Activated CD8-positive, alpha-beta memory T cell treated with anti-CD3 and anti-CD28 coated beads for 24 hours (primary cell): ENCODE measurements around the gene RETREG2.

ENCODE experiments used
- DNase-seq: peaks from one replicate; pipeline ENCODE4 v3.0.0-alpha.2; 2020

Gene RETREG2

GRCh38 chr2:219171231-219171651 is 6.8 kb upstream of the RETREG2 start:
- DNase-seq: no peak

GRCh38 chr2:219172231-219173154 is 5.6 kb upstream of the RETREG2 start:
- DNase-seq: no peak

- no peak for DNase-seq
Observed at GRCh38 chr2:219173176-219173575, 4.9 kb upstream of the RETREG2 start.

- no peak for DNase-seq
Observed at GRCh38 chr2:219174146-219174545, 3.9 kb upstream of the RETREG2 start.

GRCh38 chr2:219174801-219175200 is 3.3 kb upstream of the RETREG2 start:
- no peak for DNase-seq

- no peak for DNase-seq
Observed at GRCh38 chr2:219175486-219175885, 2.6 kb upstream of the RETREG2 start.

- peak; percentile 74 for DNase-seq
Observed at GRCh38 chr2:219175928-219176817, 1.9 kb upstream of the RETREG2 start.

GRCh38 chr2:219176818-219177551 is 1.1 kb upstream of the RETREG2 start, which contains the start of gene CNPPD1:
CNPPD1 (minus strand) TSS chr2:219176925; CDS start chr2:219176828, 97 bp downstream.
- DNase-seq: peak; percentile 93

- DNase-seq: no peak
Observed at GRCh38 chr2:219178377-219179175, 501 bp downstream of the RETREG2 start.

GRCh38 chr2:219179601-219180465 is 1.8 kb downstream of the RETREG2 start:
- DNase-seq: no peak

GRCh38 chr2:219180961-219181360 is 2.9 kb downstream of the RETREG2 start:
- DNase-seq: no peak

GRCh38 chr2:219181531-219181930 is 3.5 kb downstream of the RETREG2 start:
- DNase-seq: no peak

GRCh38 chr2:219182331-219183150 is 4.5 kb downstream of the RETREG2 start:
- DNase-seq: no peak

GRCh38 chr2:219183151-219183772 is 5.2 kb downstream of the RETREG2 start:
- no peak for DNase-seq

- DNase-seq: no peak
Observed at GRCh38 chr2:219184121-219184520, 6.0 kb downstream of the RETREG2 start.

- DNase-seq: no peak
Observed at GRCh38 chr2:219186754-219187456, 8.8 kb downstream of the RETREG2 start.

- DNase-seq: no peak
Observed at GRCh38 chr2:219197388-219197787, 19.3 kb downstream of the RETREG2 start.

- no peak for DNase-seq
Observed at GRCh38 chr2:219198974-219199373, 20.9 kb downstream of the RETREG2 start.
